NCI-H2029 treated with DMSO at 0.1 percent for 48 hours (cell line): ENCODE results near the gene MIB2.

Experiments used
- DNase-seq: peaks from one replicate; lab custom pipeline; 2025; lab: John Stamatoyannopoulos, UW

The MIB2 gene

GRCh38 chr1:1598051-1598719, 17.1 kb upstream of the MIB2 start:
- no peak for DNase-seq

DNA sequence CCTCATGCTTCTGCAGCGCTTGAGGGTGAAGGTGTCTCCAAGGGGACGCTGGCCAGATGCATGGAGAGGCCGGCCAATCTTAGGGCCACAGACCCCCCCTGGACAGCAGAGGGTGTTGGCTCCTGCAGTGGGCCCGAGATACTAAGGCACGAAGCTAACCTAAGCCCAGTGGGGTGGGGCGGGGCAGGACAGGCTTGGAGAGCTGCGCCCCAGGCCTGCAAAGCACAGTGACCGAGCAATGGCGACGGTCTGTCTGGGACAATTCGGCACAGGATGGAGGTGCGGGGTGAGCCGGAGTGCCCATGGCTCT, 16.6 kb upstream of the MIB2 start:
- no peak for DNase-seq

DNA sequence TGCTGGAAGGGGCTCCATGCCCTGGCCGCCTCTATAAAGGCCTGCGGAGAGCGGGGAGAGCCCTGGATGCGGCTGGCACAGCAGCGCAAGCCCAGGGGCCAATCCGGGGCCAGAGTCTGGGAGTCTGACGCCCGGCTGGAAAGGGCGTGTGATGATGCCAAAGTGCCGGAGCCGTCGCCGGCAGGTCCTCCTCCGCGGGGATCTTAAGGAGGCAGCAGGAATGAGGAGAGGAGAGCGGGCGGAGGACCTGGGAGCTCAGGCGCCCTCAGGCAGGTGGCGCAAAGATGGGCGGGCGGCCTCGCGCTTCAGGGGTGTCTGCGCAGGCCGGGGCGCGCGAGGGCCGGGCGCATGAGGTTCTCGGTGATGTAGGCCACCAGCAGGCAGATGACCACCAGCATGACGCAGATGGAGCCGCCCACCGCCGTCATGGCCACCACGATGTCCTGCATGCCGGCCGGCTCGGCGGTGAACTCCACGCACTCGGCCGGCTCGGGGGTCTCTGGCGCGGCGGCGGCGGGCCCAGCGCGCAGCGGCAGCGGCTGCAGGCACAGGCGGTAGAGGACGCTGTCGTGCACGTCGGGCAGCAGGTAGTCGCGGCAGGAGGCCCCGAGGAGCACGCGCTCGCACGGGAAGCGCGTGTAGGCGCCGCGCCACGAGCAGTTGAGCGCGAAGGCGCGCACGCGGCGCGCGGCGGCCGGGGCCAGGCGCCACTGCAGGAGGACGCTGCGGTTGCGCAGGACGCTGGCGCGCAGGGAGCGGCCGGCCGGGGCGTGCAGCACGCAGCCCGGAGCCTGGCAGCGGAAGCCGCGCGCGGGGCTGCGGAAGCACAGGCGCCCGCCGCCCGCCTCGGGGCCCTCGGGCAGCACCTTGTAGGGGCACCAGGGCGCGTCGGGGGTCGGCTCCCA, 16.0 kb upstream of the MIB2 start:
- no peak for DNase-seq

DNA sequence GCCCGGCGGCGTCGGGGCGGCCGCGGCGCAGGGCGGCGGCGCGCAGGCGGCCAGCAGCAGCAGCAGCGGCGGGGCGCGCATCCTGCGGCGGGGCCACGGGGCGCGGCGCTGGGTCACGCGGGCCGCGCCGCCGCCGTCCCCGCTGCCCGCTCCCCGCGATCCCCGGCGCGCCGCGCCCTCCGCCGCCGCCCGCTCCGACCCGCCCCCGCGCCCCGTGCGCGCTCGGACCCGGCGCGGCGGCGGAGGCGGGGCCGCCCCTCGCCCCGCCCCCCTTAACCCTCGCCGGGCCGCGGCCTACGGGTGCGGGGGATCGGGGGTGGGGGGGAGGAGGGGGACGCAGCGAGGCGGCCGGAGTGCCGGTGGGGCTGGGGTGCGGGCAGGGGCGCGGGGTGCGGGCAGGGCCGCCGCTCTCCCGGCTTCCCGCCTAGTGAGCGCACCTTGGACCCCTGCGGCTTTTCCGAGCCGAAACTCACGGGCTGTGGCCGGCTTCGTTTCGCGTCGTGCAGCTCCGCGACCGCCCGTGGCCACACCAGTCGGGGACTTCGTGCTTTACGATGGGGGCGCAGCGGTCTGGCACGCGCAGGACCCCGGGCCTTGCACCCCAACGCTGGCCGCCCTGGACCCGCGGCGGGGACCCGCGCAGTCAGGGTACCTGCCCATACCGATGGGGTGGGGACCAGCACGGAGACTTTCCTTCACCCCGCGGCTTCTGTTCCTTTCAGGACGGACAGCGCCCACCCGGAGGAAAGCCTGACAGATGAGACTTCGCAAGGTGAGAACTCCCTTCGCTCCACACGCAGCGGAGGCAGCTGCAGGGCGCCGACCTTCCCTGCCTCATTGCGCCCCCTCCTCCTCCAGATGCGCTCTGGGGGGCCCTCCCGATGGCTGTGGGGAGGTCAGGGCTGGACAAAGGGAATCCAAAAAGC, 15.1 kb upstream of the MIB2 start, which contains the start of gene FNDC10:
TSS of gene FNDC10 (minus strand) at position 201 of the 926 bp plus-strand sequence. CDS start at position 81, 120 bp downstream.
- DNase-seq, result no peak

DNA sequence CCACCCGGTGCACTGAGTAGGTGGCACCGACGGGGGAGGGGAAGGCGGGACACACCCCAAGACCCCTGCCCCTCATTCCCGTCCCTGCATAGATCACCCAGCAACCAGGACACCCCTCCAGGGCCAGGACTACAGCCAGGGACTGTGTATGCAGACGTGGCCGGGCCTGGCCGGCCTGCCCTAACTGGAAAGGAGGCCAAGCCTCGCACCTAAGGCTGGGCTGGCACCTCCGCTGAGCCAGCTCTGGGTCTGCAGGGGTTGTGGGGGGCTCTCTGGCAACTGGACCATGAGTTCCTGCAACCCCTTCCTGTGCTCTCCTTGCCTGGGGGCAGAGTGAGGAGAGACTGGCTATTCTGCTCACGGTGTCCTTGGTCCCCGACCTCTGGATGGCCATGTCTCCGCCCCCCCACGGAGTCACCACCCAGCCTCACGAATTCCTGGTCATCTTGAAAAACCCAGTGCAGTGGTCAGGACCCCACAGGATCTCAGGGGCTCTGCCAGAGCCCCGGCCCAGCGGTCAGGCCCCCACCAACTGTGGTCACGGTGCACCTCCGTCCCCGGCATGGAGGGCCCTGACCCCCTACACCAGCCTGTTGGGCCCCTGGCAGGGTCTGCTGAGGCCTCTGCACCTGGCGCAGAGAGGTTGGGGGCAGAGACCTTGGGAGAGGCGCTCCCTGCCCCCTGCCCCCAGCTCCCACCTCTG, 14.3 kb upstream of the MIB2 start:
- no peak for DNase-seq

GRCh38 chr1:1601564-1602303, 13.6 kb upstream of the MIB2 start:
- DNase-seq, result no peak

DNA sequence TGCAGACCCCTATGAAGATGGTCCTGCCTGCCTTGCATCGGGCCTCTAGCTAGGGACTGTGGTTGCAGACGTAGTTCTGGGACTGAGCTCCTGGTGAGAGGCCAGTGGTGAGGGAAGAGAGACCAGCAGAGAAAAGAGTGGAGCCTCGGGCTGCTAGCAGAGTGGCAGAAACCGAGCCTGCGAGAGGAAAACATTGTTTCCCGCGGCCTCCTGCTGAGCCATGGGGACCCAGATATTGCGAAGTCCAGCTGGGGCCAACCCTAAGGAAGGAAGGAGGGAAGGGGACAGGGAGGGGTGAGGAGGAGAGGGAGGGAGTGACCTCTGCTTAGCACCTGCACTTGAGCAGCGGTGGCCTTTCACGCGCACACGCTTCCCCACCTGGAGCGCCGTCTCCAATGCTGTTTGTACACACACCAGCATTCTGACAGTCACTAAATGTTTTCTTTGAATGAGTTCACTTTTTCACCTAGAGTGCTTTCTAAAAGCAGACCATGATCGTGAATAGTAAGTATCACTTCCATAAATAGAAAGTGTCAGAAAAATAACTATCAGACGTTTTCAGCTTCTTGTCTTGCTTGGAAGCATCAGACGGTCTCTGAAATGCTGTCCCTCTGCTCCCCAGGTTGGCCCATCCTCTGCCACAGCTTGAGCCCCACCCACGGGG, 12.9 kb upstream of the MIB2 start:
- DNase-seq, result no peak

DNA sequence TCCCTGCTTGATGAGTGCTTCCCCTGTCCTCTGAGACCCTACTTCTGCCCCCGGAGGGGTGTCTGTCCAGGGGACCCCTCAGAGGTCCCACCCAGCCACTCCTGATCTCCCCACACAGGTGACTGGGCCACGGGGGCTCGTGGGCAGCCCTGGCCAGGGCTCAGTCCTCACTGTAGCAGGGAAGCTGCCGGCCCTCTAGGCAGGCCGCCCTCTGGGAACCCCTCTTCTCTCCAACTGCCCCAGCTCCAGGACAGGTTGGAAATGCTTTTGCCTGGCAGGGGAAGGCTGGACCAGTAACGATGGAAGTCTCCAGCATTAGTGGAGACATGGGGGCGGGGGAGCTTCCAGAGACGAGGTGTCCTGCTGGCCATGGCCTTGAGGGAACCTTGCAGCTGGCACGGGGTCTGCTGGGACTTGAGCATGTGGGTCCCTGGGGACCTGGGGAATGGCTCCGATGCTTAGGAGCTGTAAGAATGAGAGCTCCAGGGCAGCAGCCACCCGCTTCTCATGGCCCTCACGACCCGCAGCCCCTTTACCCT, 12.3 kb upstream of the MIB2 start:
- DNase-seq, result no peak

- no peak for DNase-seq
These were observed 11.5 kb upstream of the MIB2 start for GRCh38 chr1:1603671-1604373.

DNA sequence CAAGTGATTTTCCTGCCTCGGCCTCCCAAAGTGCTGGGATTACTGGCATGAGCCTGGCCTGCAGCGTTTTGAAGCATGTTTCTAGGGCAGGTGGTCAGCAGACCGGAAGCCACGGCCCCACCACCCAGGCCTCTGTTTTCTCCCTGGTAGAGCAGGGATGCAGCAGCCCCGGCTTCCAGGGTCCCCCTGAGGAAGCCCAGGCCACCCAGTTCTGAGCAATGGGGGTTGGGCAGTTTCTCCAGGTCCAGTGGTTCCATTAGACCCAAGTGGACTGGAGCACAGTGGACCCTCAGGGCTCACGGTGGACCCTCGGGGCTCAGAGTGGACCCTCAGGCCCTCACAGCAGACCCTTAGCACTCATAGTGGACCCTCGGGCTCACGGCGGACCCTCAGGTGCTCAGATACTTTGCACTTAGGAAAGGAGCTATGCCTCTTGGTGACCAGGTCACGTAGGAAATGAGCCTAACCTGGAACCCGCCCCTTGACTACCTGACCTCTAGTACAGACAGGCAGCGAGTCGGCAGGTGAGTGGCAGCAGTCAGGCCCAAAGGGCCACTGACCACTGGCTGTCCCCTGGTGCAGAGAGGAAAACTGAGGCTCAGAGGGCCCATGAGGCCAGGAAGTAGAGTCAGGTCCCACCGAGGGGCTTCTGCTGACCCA, 10.8 kb upstream of the MIB2 start:
- DNase-seq, result no peak

- DNase-seq, result no peak
These were observed 10.2 kb upstream of the MIB2 start for GRCh38 chr1:1605034-1605591.

- no peak for DNase-seq
These were observed 9.6 kb upstream of the MIB2 start for GRCh38 chr1:1605724-1606123.

DNA sequence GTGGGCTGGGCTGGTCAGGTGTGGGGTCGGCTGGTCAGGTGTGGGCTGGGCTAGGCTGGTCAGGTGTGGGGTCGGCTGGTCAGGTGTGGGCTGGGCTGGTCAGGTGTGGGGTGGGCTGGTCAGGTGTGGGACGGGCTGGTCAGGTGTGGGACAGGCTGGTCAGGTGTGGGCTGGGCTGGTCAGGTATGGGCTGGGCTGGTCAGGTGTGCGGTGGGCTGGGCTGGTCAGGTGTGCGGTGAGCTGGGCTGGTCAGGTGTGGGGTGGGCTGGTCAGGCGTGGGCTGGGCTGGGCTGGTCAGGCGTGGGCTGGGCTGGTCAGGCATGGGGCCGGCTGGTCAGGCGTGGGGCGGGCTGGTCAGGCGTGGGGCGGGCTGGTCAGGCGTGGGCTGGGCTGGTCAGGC, 9.1 kb upstream of the MIB2 start:
- no peak for DNase-seq

DNA sequence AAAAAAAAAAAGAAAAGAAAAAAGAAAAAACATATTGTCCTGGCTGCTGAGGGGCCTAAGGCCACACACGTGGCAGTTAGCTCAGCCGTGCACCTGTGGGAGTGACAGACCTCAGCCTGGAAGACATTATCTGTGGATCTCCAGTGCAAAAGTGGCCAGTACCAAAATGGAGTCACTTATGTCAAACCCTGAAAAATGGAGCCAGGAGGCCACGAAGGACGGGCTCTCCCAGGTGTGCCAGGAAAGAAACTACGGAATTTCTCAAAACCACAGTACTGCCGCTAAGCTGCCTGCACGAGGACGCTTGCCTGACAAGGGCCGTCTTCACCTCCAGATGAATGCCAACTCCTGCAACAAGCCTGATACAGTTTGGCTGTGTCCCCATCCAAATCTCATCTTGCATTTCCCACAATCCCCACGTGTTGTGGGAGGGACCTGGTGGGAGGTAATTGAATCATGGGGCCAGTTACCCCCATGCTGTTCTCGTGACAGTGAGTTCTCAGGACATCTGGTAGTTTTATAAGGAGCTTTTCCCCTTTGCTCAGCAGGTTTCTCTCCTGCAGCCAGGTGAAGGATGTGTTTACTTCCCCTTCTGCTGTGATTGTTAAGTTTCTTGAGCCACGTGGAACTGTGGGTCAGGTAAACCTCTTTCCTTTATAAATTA, 5.3 kb upstream of the MIB2 start:
- no peak for DNase-seq

DNA sequence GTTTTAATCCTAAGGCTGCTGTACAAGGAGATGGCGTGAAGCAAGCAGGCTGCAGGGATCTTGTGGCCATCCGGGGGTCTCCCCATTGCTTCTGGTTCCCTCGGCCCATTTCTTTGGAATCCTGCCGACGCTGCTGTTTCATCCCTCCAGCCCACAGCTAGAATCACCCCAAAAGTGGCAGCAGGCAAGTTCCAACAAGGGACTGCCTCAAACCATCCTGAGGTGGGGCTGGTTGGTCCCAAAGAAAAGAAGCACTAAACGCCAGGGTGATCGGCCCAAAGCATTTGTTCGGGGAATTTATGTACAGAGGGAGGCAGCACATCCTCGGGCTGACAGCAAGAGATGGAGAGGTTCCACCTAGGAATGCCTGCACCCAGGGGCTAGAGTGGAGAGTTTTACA, 4.5 kb upstream of the MIB2 start:
- no peak for DNase-seq

GRCh38 chr1:1612104-1612400, 3.2 kb upstream of the MIB2 start:
- DNase-seq, result no peak

- no peak for DNase-seq
These were observed 1.7 kb upstream of the MIB2 start for GRCh38 chr1:1613509-1614082.
